ENCODE data around the gene PPFIA3.

The PPFIA3 gene

GRCh38 chr19:49182848-49183375 lies 63.6 kb downstream of the PPFIA3 start:
- no peak for DNase-seq

- DNase-seq = no peak
These were observed 66.8 kb downstream of the PPFIA3 start for GRCh38 chr19:49186108-49186507.

GRCh38 chr19:49188626-49189200 lies 69.4 kb downstream of the PPFIA3 start:
- no peak for DNase-seq

- DNase-seq = no peak
These were observed 69.9 kb downstream of the PPFIA3 start for GRCh38 chr19:49189259-49189658.

GRCh38 chr19:49190781-49191180 lies 71.4 kb downstream of the PPFIA3 start:
- DNase-seq = no peak

- DNase-seq = no peak
These were observed 74.6 kb downstream of the PPFIA3 start for GRCh38 chr19:49193822-49194394.

GRCh38 chr19:49194408-49194807 lies 75.1 kb downstream of the PPFIA3 start:
- no peak for DNase-seq

- DNase-seq = no peak
These were observed 77.3 kb downstream of the PPFIA3 start for GRCh38 chr19:49196527-49197240.

- DNase-seq = no peak
These were observed 81.0 kb downstream of the PPFIA3 start for GRCh38 chr19:49200238-49200862.

All from Kasumi-1 (cell line).